Psoas muscle (tissue), 8 donors: ENCODE results near the gene RBMXL2. TPM values are rescaled to one million over a fixed set of nuclear protein-coding genes. Genes with fewer than 3 reads are reported as not detected.

Source experiments
- ATAC-seq, 4 donors: fragments of 200-7000 bp; cut with Tn5 transposase; one replicate each; pipeline ENCODE4 v1.9.1; 2020; ENCODE audit warnings: moderate library complexity in 3 of 4, mild to moderate bottlenecking in 2 of 4
- DNase-seq, 2 donors: peaks; one replicate each; pipeline ENCODE4 v3.0.0-alpha.2; 2020
- H3K27ac ChIP-seq: fragments of 200-600 bp; one replicate; pipeline ENCODE4 v1.8.0; 2022
- H3K27me3 ChIP-seq, 3 donors: fragments of 200-600 bp in 1 of 3; one replicate each; pipeline versions ENCODE4 v1.6.1 to v1.8.0; 2013 to 2022; ENCODE audit warnings: low read length in 2 of 3, mild to moderate bottlenecking in 2 of 3, moderate library complexity in 1 of 3; ENCODE audit not compliant: insufficient read depth in 3 of 3
- H3K36me3 ChIP-seq, 2 donors: fragments of 200-600 bp in 1 of 2; one replicate each; pipeline versions ENCODE4 v1.6.1 to v1.8.0; 2013 to 2022; ENCODE audit warnings: low read depth in 1 of 2, mild to moderate bottlenecking in 1 of 2, moderate library complexity in 1 of 2; ENCODE audit not compliant: insufficient read depth in 1 of 2
- H3K4me1 ChIP-seq: fragments of 200-600 bp; one replicate; pipeline ENCODE4 v1.8.0; 2022
- H3K4me3 ChIP-seq: fragments of 200-600 bp; one replicate; pipeline ENCODE4 v1.8.0; 2022; ENCODE audit warnings: mild to moderate bottlenecking
- H3K9me3 ChIP-seq: fragments of 200-600 bp; one replicate; pipeline ENCODE4 v1.8.0; 2022
- CTCF ChIP-seq: fragments of 200-600 bp; IDR thresholded peaks from one replicate; pipeline ENCODE4 v1.8.0; 2022; ENCODE audit warnings: antibody characterized with exemption
- WGBS, 3 donors: extraction: QIAGEN DNeasy Blood & Tissue Kit; methylation state at CpG; one replicate each; pipeline versions ENCODE4 v1.1.6 to v1.1.7; 2013; 5-methylcytosine and 5-hydroxymethylcytosine counted together
- intact Hi-C, 2 donors: fragments of 100-400 bp; cut with DNase I; formaldehyde crosslinking; loops; one replicate each; pipeline versions ENCODE4 v1.11.0 to v1.14.2; 2022
- long read RNA-seq, 2 donors: library from polyadenylated mRNA; unstranded; transcript quantifications; one replicate each; pipeline ENCODE4 v2.0.0, GENCODE V29; 2021
- polyA plus RNA-seq, 3 donors: library from polyadenylated mRNA; stranded (reverse); fragments of 200-250 nt; gene quantifications; one replicate each; pipeline ENCODE4 v1.2.3, GENCODE V29; 2013
- total RNA-seq, 4 donors: library from RNA; stranded (reverse); fragmentation: NEBNext Ultra II Directional in 2 of 4; extraction: Animal tissue kit (Norgen Biotek cat#: 25700) in 2 of 4; gene quantifications; one replicate each; pipeline versions ENCODE4 v1.2.1 to v1.2.4, GENCODE V29; 2021 to 2023
- donor health status: healthy with polysubstance abuse.
- donor health status: DM: no; HTN: no; CAD: no; lungs with moderate emphysema.
- donor health status: Bipolar disorder and iron deficiency.
- donor health status: healthy.
- donor health status: DM: yes; HTN: yes; CAD: no.
- donor health status: DM: no; HTN: no; CAD: no.
- donor health status: DM: no; HTN: no; CAD: no.
- donor health status: DM: yes; HTN: yes; CAD: no.

The RBMXL2 gene
- not detected for total RNA-seq
- polyA plus RNA-seq, result not detected
- long read RNA-seq, donor 1, result 0 reads
- long read RNA-seq, donor 2, result 0 reads

- no peak within 1 kb of the TSS for H3K4me3 ChIP-seq
- TF ChIP-seq CTCF, result no peak
- intact Hi-C loops, result no loop called here
- H3K9me3 ChIP-seq, result no peaks in the 10 kb centered on the region
- no peaks in the 10 kb centered on the region for H3K36me3 ChIP-seq
- H3K4me1 ChIP-seq, result no peaks in the 10 kb centered on the region
- 65 to 73% (median 70%) methylated on average over 45 of the region's 45 CpGs for WGBS, 3 donors
- ATAC-seq (no peak), DNase-seq (peak; percentile 9 to 40)
- peaks cover 2 to 7% (median 5%) of the 10 kb centered on the region in 3 donors for H3K27me3 ChIP-seq
- H3K27ac ChIP-seq, result no peak within 1 kb of the TSS
These were observed at the start of gene RBMXL2 for GRCh38 chr11:7088921-7089320. RBMXL2 (plus strand) TSS chr11:7088998; CDS start chr11:7089121, 123 bp downstream.

GRCh38 chr11:7046474-7047175, 42.2 kb upstream of the RBMXL2 start:
- Histone ChIP-seq H3K4me1 (no peaks in the 10 kb centered on the region), H3K36me3 (no peaks in the 10 kb centered on the region), H3K27me3 (peaks cover 0 to 2% (median 0%) of the 10 kb centered on the region in 3 donors), H3K4me3 (no peak overlapping the region), H3K9me3 (no peaks in the 10 kb centered on the region), H3K27ac (no peak overlapping the region)
- ATAC-seq, result no peak
- no peak for TF ChIP-seq CTCF
- WGBS, 3 donors, result 25 to 36% (median 25%) methylated on average over 3 of the region's 3 CpGs
- intact Hi-C loops, result no loop called here
- no peak for DNase-seq

GRCh38 chr11:7050191-7050590, 38.6 kb upstream of the RBMXL2 start:
- no peaks in the 10 kb centered on the region for H3K36me3 ChIP-seq
- no peaks in the 10 kb centered on the region for H3K4me1 ChIP-seq
- H3K27ac ChIP-seq, result no peak overlapping the region
- intact Hi-C loops, result no loop called here
- WGBS, 3 donors, result 93 to 96% (median 95%) methylated on average over 1 of the region's 1 CpG
- ATAC-seq (no peak), DNase-seq (no peak)
- no peak for TF ChIP-seq CTCF
- H3K27me3 ChIP-seq, result peaks cover 0 to 2% (median 0%) of the 10 kb centered on the region in 3 donors
- no peaks in the 10 kb centered on the region for H3K9me3 ChIP-seq
- H3K4me3 ChIP-seq, result no peak overlapping the region

- 67 to 68% (median 67%) methylated on average over 6 of the region's 6 CpGs for WGBS, 3 donors
- Histone ChIP-seq H3K9me3 (no peaks in the 10 kb centered on the region), H3K4me1 (no peaks in the 10 kb centered on the region), H3K27me3 (no peaks in the 10 kb centered on the region), H3K27ac (no peak overlapping the region), H3K4me3 (no peak overlapping the region), H3K36me3 (no peaks in the 10 kb centered on the region)
- ATAC-seq, result no peak
- DNase-seq, result no peak
- intact Hi-C loops, result no loop called here
- TF ChIP-seq CTCF, result no peak
These were observed 31.8 kb upstream of the RBMXL2 start for GRCh38 chr11:7056828-7057513.
